Measurements from ENCODE around the gene ULK3.
"Not testable (repeated sequence)": the region's sequence is repeated elsewhere in the genome, so short reads cannot be mapped to it uniquely, and the experiment has no call there.

The ULK3 gene

DNA sequence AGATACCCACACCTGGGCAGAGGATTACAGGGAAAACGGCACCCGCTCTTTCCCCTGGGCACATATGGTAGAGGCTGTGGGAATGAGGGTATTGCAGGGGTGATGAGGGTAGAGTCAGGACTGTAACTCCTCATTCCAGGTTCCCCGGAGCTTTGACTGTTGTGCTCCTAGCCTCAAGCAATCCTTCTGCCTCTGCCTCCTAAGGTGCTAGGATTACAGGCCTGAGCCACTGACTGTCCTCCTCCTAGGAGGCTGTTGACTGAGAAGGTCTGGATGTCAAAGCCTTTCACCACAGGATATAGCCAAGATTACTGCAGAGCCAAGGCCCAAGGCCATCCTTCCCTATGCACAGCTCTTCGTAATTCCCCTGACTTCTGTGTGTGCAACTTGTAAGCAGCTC is 45.8 kb upstream of the ULK3 start:
- DNase-seq = no peak
- Histone ChIP-seq H3K27ac (ENCODE audit: low read length) (no peak overlapping the region), H3K9ac (ENCODE audit: low read depth, low read length) (peak overlapping the region; percentile 90; the same call in 1 of the 2 replicates), H3K4me2 (ENCODE audit: insufficient read depth, low read length) (peak overlapping the region; percentile 88), H3K27me3 (ENCODE audit: insufficient read depth, low read length, poor library complexity) (no peaks in the 10 kb centered on the region), H2AFZ (ENCODE audit: low read depth, low read length) (peak overlapping the region; percentile 94), H3K4me1 (ENCODE audit: insufficient read depth, low read length) (peaks cover 30% of the 10 kb centered on the region), H3K4me3 (ENCODE audit: low read depth in 1 of 2, low read length in 2 of 2) (peak overlapping the region in 1 of 2 experiments; percentile 98; a peak in 1 of 4 replicates), H4K20me1 (ENCODE audit: insufficient read depth, low read length) (no peaks in the 10 kb centered on the region), H3K9me3 (ENCODE audit: insufficient read depth, low read length, severe bottlenecking) (no peaks in the 10 kb centered on the region), H3K36me3 (ENCODE audit: insufficient read depth, low read length) (peaks cover 25% of the 10 kb centered on the region), H3K79me2 (ENCODE audit: insufficient read depth, low read length) (peaks cover 12% of the 10 kb centered on the region)
- no peak for ATAC-seq (ENCODE audit: insufficient read depth, low read depth)
- TF ChIP-seq, protein P1, sequence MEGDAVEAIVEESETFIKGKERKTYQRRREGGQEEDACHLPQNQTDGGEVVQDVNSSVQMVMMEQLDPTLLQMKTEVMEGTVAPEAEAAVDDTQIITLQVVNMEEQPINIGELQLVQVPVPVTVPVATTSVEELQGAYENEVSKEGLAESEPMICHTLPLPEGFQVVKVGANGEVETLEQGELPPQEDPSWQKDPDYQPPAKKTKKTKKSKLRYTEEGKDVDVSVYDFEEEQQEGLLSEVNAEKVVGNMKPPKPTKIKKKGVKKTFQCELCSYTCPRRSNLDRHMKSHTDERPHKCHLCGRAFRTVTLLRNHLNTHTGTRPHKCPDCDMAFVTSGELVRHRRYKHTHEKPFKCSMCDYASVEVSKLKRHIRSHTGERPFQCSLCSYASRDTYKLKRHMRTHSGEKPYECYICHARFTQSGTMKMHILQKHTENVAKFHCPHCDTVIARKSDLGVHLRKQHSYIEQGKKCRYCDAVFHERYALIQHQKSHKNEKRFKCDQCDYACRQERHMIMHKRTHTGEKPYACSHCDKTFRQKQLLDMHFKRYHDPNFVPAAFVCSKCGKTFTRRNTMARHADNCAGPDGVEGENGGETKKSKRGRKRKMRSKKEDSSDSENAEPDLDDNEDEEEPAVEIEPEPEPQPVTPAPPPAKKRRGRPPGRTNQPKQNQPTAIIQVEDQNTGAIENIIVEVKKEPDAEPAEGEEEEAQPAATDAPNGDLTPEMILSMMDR (IDR thresholded peaks at IDR 0.05; ENCODE audit: borderline replicate concordance, extremely low read depth, low read length, poor library complexity, severe bottlenecking) = no peak
- no peak for TF ChIP-seq EZH2 (IDR thresholded peaks at IDR 0.05; ENCODE audit: borderline replicate concordance, low read depth, low read length, severe bottlenecking)

DNA sequence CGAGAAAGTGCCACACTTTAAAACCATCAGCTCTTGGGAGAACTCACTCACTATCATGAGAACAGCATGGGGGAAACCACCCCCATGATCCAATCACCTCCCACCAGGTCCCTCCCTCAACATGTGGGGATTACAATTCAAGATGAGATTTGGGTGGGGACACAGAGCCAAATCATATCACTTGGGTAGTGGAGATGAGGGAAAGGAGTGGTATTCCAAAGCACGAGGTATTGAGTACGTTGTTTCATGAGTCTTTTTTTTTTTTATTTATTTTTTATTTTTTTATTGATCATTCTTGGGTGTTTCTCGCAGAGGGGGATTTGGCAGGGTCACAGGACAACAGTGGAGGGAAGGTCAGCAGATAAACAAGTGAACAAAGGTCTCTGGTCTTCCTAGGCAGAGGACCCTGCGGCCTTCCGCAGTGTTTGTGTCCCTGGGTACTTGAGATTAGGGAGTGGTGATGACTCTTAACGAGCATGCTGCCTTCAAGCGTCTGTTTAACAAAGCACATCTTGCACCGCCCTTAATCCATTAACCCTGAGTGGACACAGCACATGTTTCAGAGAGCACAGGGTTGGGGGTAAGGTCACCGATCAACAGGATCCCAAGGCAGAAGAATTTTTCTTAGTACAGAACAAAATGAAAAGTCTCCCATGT is 44.7 kb upstream of the ULK3 start:
- not testable (repeated sequence) for H3K27ac ChIP-seq (ENCODE audit: low read length)

GRCh38 chr15:74885461-74885860 is 42.5 kb upstream of the ULK3 start:
- no peaks in the 10 kb centered on the region for H4K20me1 ChIP-seq (ENCODE audit: insufficient read depth, low read length)
- TF ChIP-seq EZH2 (IDR thresholded peaks at IDR 0.05; ENCODE audit: borderline replicate concordance, low read depth, low read length, severe bottlenecking) = no peak
- TF ChIP-seq, protein P1 (IDR thresholded peaks at IDR 0.05; ENCODE audit: borderline replicate concordance, extremely low read depth, low read length, poor library complexity, severe bottlenecking) = no peak
- H3K9me3 ChIP-seq (ENCODE audit: insufficient read depth, low read length, severe bottlenecking) = peaks cover 10% of the 10 kb centered on the region
- H3K27me3 ChIP-seq (ENCODE audit: insufficient read depth, low read length, poor library complexity) = no peaks in the 10 kb centered on the region
- H3K9ac ChIP-seq (ENCODE audit: low read depth, low read length) = no peak overlapping the region
- no peak overlapping the region for H3K4me3 ChIP-seq (ENCODE audit: low read depth in 1 of 2, low read length in 2 of 2)
- ATAC-seq (ENCODE audit: insufficient read depth, low read depth) (no peak), DNase-seq (no peak)
- H2AFZ ChIP-seq (ENCODE audit: low read depth, low read length) = no peak overlapping the region
- peaks cover 6% of the 10 kb centered on the region for H3K79me2 ChIP-seq (ENCODE audit: insufficient read depth, low read length)
- no peak overlapping the region for H3K27ac ChIP-seq (ENCODE audit: low read length)
- H3K4me2 ChIP-seq (ENCODE audit: insufficient read depth, low read length) = no peak overlapping the region
- peaks cover 19% of the 10 kb centered on the region for H3K4me1 ChIP-seq (ENCODE audit: insufficient read depth, low read length)
- no peaks in the 10 kb centered on the region; the same call in 1 of the 2 replicates for H3K36me3 ChIP-seq (ENCODE audit: insufficient read depth, low read length)

More for the DNA sequence above, 44.7 kb upstream of the ULK3 start:
- peaks cover 15% of the 10 kb centered on the region for H3K36me3 ChIP-seq (ENCODE audit: insufficient read depth, low read length)
- peaks cover 12% of the 10 kb centered on the region for H3K79me2 ChIP-seq (ENCODE audit: insufficient read depth, low read length)
- H3K4me2 ChIP-seq (ENCODE audit: insufficient read depth, low read length); H2AFZ ChIP-seq (ENCODE audit: low read depth, low read length); DNase-seq; H3K9ac ChIP-seq (ENCODE audit: low read depth, low read length); H3K9me3 ChIP-seq (ENCODE audit: insufficient read depth, low read length, severe bottlenecking); H3K27me3 ChIP-seq (ENCODE audit: insufficient read depth, low read length, poor library complexity); H4K20me1 ChIP-seq (ENCODE audit: insufficient read depth, low read length); ATAC-seq (ENCODE audit: insufficient read depth, low read depth); H3K4me3 ChIP-seq (ENCODE audit: low read depth in 1 of 2, low read length in 2 of 2): not testable (repeated sequence)
- H3K4me1 ChIP-seq (ENCODE audit: insufficient read depth, low read length) = peaks cover 30% of the 10 kb centered on the region

GRCh38 chr15:74884428-74885223 is 41.7 kb upstream of the ULK3 start:
- H3K27me3 ChIP-seq (ENCODE audit: insufficient read depth, low read length, poor library complexity) = no peaks in the 10 kb centered on the region
- H4K20me1 ChIP-seq (ENCODE audit: insufficient read depth, low read length) = no peaks in the 10 kb centered on the region
- no peak overlapping the region for H3K4me2 ChIP-seq (ENCODE audit: insufficient read depth, low read length)
- H3K4me3 ChIP-seq (ENCODE audit: low read depth in 1 of 2, low read length in 2 of 2) = no peak overlapping the region
- H3K36me3 ChIP-seq (ENCODE audit: insufficient read depth, low read length) = no peaks in the 10 kb centered on the region
- TF ChIP-seq EZH2 (IDR thresholded peaks at IDR 0.05; ENCODE audit: borderline replicate concordance, low read depth, low read length, severe bottlenecking) = no peak
- no peak overlapping the region for H3K9ac ChIP-seq (ENCODE audit: low read depth, low read length)
- DNase-seq = no peak
- H3K79me2 ChIP-seq (ENCODE audit: insufficient read depth, low read length) = no peaks in the 10 kb centered on the region
- H2AFZ ChIP-seq (ENCODE audit: low read depth, low read length) = no peak overlapping the region
- ATAC-seq (ENCODE audit: insufficient read depth, low read depth) = no peak
- peaks cover 10% of the 10 kb centered on the region for H3K4me1 ChIP-seq (ENCODE audit: insufficient read depth, low read length)
- H3K27ac ChIP-seq (ENCODE audit: low read length) = no peak overlapping the region
- H3K9me3 ChIP-seq (ENCODE audit: insufficient read depth, low read length, severe bottlenecking) = peaks cover 10% of the 10 kb centered on the region
